Omental fat pad (tissue), 4 donors: ENCODE data around the gene ARIH2. TPM values are rescaled to one million over a fixed set of nuclear protein-coding genes. Genes with fewer than 3 reads are reported as not detected.

Experiments
- ATAC-seq: fragments of 150-250 bp; one replicate; pipeline ENCODE4 v1.9.1; 2016; ENCODE audit warnings: mild to moderate bottlenecking, moderate library complexity; ENCODE audit not compliant: low FRiP score
- DNase-seq: peaks from one replicate; pipeline ENCODE4 v3.0.0-alpha.2; 2019; ENCODE audit warnings: low spot score
- total RNA-seq, 4 donors: library from RNA; depleted of rRNA; stranded (reverse); fragments of >200 nt; gene quantifications; one replicate each; pipeline ENCODE4 v1.1.0, GENCODE V29; 2016
- TF ChIP-seq, protein P1 (sequence below), 3 donors: fragments of 450-650 bp; IDR thresholded peaks; one replicate each; pipeline ENCODE4 v1.5.1; 2016 to 2017; ENCODE audit warnings: antibody characterized with exemption in 3 of 3, mild to moderate bottlenecking in 3 of 3, moderate library complexity in 2 of 3

ARIH2 gene
- total RNA-seq, 4 donors from 2014 or later, result 80.4 to 122 (median 97.8) TPM

DNA sequence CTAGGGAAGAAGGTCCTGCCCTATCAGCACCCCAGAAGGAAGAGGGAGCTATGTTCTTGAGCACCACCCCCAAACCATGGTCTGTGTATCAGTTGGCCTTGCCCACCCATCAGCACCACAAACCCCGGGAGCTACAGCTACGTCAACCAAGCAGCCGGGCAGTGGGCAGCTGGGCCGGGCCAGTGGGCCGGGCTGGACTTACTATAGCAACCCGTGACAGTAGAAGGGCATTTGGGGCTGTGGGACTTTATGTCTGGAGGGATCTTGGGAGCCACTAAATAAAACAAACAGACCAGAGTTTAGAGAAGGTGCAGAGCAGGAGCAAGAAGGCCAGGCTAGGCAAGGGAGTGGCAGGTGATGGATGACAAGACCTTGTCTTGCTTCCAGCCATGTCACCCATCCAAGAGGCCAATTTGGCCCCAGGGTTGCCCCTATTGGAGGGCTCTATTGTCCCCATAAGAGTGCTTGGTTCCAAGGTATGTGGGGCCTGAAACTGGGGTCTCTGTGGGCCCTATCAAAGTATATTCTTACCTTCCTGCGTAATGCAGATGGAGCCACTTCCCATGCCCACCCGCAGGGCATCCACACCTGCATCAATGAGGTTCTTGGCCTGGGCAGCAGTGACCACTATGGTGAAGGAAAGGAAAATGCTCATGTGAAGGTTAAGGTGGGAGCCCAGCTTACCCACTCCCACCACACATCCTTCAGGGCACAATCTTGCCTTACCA, 107.3 kb downstream of the ARIH2 start:
- DNase-seq, result no peak
- TF ChIP-seq, protein P1, sequence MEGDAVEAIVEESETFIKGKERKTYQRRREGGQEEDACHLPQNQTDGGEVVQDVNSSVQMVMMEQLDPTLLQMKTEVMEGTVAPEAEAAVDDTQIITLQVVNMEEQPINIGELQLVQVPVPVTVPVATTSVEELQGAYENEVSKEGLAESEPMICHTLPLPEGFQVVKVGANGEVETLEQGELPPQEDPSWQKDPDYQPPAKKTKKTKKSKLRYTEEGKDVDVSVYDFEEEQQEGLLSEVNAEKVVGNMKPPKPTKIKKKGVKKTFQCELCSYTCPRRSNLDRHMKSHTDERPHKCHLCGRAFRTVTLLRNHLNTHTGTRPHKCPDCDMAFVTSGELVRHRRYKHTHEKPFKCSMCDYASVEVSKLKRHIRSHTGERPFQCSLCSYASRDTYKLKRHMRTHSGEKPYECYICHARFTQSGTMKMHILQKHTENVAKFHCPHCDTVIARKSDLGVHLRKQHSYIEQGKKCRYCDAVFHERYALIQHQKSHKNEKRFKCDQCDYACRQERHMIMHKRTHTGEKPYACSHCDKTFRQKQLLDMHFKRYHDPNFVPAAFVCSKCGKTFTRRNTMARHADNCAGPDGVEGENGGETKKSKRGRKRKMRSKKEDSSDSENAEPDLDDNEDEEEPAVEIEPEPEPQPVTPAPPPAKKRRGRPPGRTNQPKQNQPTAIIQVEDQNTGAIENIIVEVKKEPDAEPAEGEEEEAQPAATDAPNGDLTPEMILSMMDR (IDR thresholded peaks at IDR 0.05), result no peak
- ATAC-seq, result no peak

DNA sequence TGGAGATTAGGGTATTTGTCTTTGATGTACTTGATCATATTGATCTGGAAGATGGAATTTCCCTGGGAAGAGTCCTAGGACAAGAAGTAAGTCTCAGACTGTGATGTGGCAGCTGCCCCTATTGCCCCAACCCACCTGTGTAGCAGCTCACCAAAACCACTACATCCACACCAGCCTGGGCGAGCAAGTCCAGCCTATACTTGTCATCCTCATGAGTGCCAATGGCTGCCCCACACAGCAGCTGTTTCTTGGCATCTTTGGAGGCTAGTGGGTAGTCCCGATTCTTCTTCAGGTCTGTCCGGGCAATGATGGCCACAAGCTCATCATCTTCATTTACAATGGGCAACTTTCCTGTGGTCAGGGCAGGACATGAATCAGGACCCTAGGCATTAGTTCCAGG, 107.9 kb downstream of the ARIH2 start:
- DNase-seq (no peak), ATAC-seq (no peak)
- TF ChIP-seq, protein P1 (IDR thresholded peaks at IDR 0.05), result no peak

DNA sequence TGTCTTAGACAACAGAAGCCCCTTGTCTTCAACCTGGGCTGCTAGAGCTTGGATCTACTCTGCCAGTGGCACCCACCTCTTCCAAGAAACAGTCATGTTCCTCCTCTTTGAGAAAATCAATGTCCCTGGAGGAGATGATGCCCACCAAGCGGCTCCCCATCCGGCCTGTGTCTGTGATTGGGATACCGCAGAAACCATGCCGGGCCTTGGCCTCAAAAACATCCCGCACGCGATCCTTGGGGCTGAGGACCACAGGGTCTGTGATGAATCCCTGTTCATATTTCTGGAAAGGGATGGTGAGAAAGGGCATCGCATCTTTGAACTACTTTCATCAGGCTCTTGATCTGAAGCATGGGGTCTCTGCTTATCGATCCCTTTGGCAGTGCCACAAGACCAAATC, 109.0 kb downstream of the ARIH2 start:
- DNase-seq (no peak), ATAC-seq (no peak)
- TF ChIP-seq, protein P1 (IDR thresholded peaks at IDR 0.05), result no peak

DNA sequence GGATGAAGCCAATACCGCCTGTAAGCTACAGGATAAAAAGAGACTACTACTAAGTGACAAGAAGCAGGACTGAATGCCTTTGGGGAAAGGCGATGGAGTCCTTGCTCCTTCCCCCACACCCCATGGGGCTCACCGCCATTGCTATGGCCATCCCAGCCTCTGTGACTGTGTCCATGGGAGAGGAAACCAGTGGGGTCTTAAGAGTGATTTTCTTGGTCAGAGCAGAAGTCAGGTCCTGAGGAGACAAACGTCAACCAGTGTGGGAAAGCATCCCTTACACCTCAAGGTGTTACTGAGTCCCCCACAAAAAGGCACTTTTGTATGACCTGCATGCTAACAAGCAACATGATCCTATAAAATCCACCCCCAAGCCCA, 109.6 kb downstream of the ARIH2 start:
- DNase-seq, result no peak
- TF ChIP-seq, protein P1 (IDR thresholded peaks at IDR 0.05), result no peak
- ATAC-seq, result no peak

DNA sequence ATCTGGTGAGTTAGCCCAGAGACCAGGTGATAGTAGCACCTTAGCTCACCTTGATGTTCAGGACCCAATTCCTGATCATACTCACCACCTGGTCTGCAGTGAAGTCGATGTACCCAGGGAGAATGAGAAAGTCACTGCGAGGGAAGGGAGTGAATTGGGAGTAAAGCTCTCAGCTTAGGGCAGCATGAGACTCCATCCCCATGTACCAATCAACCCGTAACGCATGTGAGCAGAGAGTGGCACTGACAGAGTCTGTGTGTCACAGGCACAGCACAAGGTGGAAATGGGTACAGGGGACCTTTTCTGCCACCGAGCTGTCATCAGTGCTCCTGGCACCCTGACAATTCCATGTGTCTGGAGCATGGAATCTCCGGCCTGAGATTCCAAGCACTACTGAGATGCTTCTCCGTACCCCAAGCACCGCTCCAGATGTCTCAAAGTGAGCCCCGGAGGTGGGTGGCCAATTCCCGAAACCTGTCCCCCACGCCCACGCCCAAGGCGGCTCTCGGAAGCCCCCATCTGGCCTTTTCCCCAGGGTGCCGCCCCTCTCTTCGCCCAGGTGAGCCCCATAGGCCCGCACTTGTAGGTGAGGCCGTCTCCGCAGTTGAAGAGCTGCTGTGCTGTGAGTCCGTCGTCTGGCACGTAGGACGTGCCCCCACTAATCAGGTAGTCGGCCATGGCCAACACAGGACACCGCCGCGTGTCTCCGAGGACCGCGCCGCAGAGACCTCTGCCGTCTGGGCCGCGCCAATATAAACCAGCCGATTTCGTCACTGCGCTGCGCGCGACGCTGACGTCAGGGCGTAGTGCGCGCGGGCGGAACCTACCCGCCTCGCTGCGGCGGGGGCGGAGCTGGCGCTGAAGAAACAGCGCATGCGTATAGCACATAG, 110.3 kb downstream of the ARIH2 start, which contains the start of gene IMPDH2:
Gene IMPDH2 (minus strand): TSS at position 726 of the 890 bp plus-strand sequence. CDS start 48 bp downstream, at position 678.
- TF ChIP-seq, protein P1 (IDR thresholded peaks at IDR 0.05), result no peak
- peak; percentile 87 for DNase-seq
- ATAC-seq, result peak; percentile 85

DNA sequence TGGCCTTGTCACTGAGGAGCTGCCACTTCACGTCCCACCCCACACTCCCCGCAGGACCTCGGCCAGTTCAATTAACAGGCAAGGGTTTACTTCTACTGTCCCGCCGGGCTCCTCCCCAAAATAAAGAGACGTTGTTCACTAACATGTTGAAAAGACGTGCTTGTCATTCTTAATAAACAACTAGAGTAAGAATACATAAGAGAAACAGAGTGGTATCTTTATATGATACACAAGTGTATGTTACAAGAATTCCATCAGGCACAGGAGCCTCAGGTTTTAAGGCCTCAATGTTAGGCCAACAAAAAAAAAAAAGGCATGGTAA, 110.9 kb downstream of the ARIH2 start:
- ATAC-seq (no peak), DNase-seq (no peak)
- TF ChIP-seq, protein P1 (IDR thresholded peaks at IDR 0.05), result no peak
